Uterus (tissue), 2 donors: Measurements from ENCODE around the gene SIRT2.

ENCODE experiments used
- CTCF ChIP-seq, 4 experiments: fragments of 200-600 bp in 2 of 4; fragments of 450-650 bp in 2 of 4; sonication (generic) in 2 of 4; IDR thresholded peaks; one replicate each; pipeline ENCODE4 v1.5.1; 2016 to 2019; ENCODE audit warnings: antibody characterized with exemption in 4 of 4, mild to moderate bottlenecking in 2 of 4, moderate library complexity in 1 of 4
- POLR2A ChIP-seq, 2 donors: fragments of 450-650 bp; IDR thresholded peaks; one replicate each; pipeline ENCODE4 v1.6.1; 2016; ENCODE audit warnings: antibody characterized with exemption in 2 of 2, mild to moderate bottlenecking in 1 of 2, moderate library complexity in 1 of 2

GRCh38 chr19:38869836-38870607 lies 29.4 kb downstream of the SIRT2 start:
- TF ChIP-seq CTCF (IDR thresholded peaks at IDR 0.05) (peak; percentile 81 to 91 (median 88)), POLR2A (IDR thresholded peaks at IDR 0.05) (peak in 1 of 2 donors; percentile 24)
